KMS-11 (cell line): ENCODE results near the gene AOPEP.

Experiments used
- H2AFZ ChIP-seq: fragments of 200-600 bp; sonication (generic); 2 replicates; pipeline ENCODE4 v1.6.1; 2016; ENCODE audit warnings: antibody characterized with exemption, mixed run types, low read depth
- H3K27ac ChIP-seq: fragments of 200-600 bp; sonication (generic); 2 replicates; pipeline ENCODE4 v1.6.1; 2016; ENCODE audit warnings: mild to moderate bottlenecking, mixed run types
- H3K27me3 ChIP-seq: fragments of 200-600 bp; sonication (generic); 2 replicates; pipeline ENCODE4 v1.6.1; 2017; ENCODE audit warnings: mild to moderate bottlenecking, low read depth, mixed run types, moderate library complexity; ENCODE audit not compliant: insufficient read depth
- H3K36me3 ChIP-seq: fragments of 200-600 bp; sonication (generic); 2 replicates; pipeline ENCODE4 v1.6.1; 2017; ENCODE audit warnings: mild to moderate bottlenecking, mixed run types; ENCODE audit not compliant: insufficient read depth
- H3K4me1 ChIP-seq: fragments of 200-600 bp; sonication (generic); 2 replicates; pipeline ENCODE4 v1.6.1; 2016; ENCODE audit warnings: mild to moderate bottlenecking, low read depth, mixed run types; ENCODE audit not compliant: poor library complexity, severe bottlenecking
- H3K4me2 ChIP-seq: fragments of 200-600 bp; sonication (generic); 2 replicates; pipeline ENCODE4 v1.7.0; 2016; ENCODE audit warnings: mild to moderate bottlenecking, mixed run types
- H3K4me3 ChIP-seq: fragments of 200-600 bp; sonication (generic); IDR thresholded peaks from 2 replicates; pipeline ENCODE4 v1.6.1; 2017; ENCODE audit warnings: low read depth, low read length, mixed read lengths; ENCODE audit not compliant: insufficient read depth
- H3K79me2 ChIP-seq: fragments of 200-600 bp; sonication (generic); 2 replicates; pipeline ENCODE4 v1.6.1; 2016; ENCODE audit warnings: low read depth, mixed run types; ENCODE audit not compliant: insufficient read depth
- H3K9ac ChIP-seq: fragments of 200-600 bp; sonication (generic); 2 replicates; pipeline ENCODE4 v1.6.1; 2016; ENCODE audit warnings: mild to moderate bottlenecking, mixed run types
- H4K20me1 ChIP-seq: fragments of 200-600 bp; sonication (generic); 2 replicates; pipeline ENCODE4 v1.6.1; 2016; ENCODE audit warnings: mild to moderate bottlenecking, mixed run types; ENCODE audit not compliant: insufficient read depth
- TF ChIP-seq, protein P1 (sequence below): fragments of 200-600 bp; sonication (generic); conservative IDR thresholded peaks from 2 replicates; pipeline ENCODE4 v1.6.1; 2017; ENCODE audit warnings: low read depth, mild to moderate bottlenecking, antibody characterized with exemption, low read length, moderate library complexity, mixed read lengths

The AOPEP gene

DNA sequence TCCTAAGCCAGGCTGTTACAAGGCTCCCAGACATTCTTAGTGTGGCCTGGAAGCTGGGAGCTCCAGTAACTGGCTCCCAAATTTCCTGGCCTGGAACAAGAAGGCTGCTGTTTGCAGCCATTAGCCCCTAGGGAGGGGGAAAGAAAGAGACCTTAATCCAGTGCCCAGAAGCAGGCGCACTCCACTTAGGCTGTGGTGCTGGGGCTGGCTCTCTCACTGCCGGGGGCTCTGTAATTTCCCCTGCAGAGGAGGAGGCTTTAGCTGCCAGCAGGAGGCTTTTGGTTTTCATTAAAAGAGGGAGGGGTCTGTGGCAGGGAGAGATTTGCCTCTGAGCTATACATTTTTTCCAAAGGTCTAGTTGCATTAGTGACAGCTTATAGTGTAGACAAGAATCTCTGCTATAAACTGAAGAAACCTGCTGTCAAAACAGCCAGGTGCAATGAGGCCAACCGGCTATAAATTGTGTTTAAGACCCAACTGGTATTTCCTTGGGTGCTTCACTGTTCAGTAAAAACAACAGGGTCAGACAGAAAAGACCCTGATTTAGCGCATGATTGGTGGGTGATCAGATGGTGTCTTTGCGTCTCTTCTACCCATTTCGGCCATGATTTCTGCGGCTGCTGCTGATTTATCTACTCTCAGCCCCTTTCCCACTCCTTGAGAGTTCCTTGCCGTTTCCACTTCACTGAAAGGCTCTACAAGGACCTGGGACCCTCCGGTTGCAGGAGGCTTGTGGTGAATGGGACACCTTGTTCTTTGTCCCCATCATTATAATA, 254.6 kb downstream of the AOPEP start:
- H3K27ac ChIP-seq, result no peak overlapping the region
- no peaks in the 10 kb centered on the region for H4K20me1 ChIP-seq

DNA sequence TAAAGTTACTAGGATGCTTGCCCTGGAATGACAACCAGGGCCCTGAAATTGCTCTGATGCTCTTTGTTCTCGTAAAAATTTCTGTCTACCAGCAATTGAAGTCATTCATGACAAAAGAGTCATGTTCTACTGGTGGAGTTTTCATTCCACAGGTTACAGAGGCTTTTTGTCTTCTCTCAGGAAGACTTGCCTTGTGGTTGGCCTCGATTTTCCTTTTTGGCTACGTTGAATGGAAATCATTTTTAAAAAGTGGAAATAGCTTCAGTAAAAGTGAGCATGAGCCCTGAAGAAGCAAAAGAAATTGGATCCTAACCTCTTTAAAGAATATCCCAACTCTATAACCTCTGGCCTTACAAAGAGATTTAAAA, 255.2 kb downstream of the AOPEP start:
- no peak overlapping the region for H3K4me2 ChIP-seq
- H3K36me3 ChIP-seq, result no peaks in the 10 kb centered on the region
- H3K27ac ChIP-seq, result no peak overlapping the region
- no peaks in the 10 kb centered on the region for H3K27me3 ChIP-seq
- H2AFZ ChIP-seq, result no peak overlapping the region
- no peak overlapping the region for H3K4me3 ChIP-seq
- H3K9ac ChIP-seq, result no peak overlapping the region
- no peaks in the 10 kb centered on the region for H3K4me1 ChIP-seq
- no peaks in the 10 kb centered on the region for H3K79me2 ChIP-seq
- H4K20me1 ChIP-seq, result no peaks in the 10 kb centered on the region
- TF ChIP-seq, protein P1, sequence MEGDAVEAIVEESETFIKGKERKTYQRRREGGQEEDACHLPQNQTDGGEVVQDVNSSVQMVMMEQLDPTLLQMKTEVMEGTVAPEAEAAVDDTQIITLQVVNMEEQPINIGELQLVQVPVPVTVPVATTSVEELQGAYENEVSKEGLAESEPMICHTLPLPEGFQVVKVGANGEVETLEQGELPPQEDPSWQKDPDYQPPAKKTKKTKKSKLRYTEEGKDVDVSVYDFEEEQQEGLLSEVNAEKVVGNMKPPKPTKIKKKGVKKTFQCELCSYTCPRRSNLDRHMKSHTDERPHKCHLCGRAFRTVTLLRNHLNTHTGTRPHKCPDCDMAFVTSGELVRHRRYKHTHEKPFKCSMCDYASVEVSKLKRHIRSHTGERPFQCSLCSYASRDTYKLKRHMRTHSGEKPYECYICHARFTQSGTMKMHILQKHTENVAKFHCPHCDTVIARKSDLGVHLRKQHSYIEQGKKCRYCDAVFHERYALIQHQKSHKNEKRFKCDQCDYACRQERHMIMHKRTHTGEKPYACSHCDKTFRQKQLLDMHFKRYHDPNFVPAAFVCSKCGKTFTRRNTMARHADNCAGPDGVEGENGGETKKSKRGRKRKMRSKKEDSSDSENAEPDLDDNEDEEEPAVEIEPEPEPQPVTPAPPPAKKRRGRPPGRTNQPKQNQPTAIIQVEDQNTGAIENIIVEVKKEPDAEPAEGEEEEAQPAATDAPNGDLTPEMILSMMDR, result no peak

More for the DNA sequence above, 254.6 kb downstream of the AOPEP start:
- no peaks in the 10 kb centered on the region for H3K27me3 ChIP-seq
- no peaks in the 10 kb centered on the region for H3K4me1 ChIP-seq
- H3K79me2 ChIP-seq, result no peaks in the 10 kb centered on the region
- no peaks in the 10 kb centered on the region for H3K36me3 ChIP-seq
- H3K4me3 ChIP-seq, result no peak overlapping the region
- H3K4me2 ChIP-seq, result no peak overlapping the region
- TF ChIP-seq, protein P1, result no peak
- no peak overlapping the region for H3K9ac ChIP-seq
- H2AFZ ChIP-seq, result no peak overlapping the region

DNA sequence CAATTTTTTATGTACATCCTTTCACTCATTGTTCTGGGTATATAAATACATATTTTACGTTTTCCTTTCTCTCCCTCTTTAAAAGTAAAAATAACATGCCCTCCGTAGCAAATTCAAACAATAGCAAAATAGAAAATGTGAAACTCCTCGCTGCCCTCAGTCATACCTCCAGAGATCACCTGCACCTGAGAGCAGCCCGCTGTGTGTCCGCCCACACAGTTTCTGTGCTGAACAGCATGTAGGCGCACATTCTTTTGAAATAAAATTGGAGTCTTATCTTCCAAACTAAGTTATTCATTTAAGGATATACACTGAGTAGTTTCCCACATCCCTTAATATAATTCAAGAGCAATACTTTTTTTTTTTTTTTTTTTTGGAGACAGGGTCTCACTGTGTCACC, 255.7 kb downstream of the AOPEP start:
- Histone ChIP-seq H3K79me2 (no peaks in the 10 kb centered on the region), H3K4me3 (no peak overlapping the region), H3K4me1 (no peaks in the 10 kb centered on the region), H4K20me1 (no peaks in the 10 kb centered on the region), H3K27me3 (no peaks in the 10 kb centered on the region), H2AFZ (no peak overlapping the region), H3K9ac (no peak overlapping the region), H3K27ac (no peak overlapping the region), H3K4me2 (no peak overlapping the region), H3K36me3 (no peaks in the 10 kb centered on the region)
- TF ChIP-seq, protein P1, result no peak

DNA sequence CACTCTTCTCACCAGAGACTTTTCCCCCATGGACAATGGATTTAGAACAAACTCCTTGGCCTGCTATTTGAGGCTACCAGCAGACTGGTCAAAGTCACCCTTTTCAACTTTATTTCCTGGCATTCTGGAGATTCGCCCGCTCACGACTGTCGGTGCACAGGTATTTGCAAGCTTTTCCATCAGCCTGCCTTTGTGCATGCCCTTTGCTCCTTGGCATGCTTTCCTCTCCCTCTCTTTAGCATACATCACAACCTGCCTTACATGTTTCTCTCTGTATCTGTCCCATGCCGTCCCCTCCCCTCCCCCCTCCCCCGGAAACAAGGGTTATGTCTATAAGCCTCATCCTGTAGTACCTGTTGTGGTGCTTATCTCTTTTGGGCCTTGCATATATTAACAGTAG, 257.1 kb downstream of the AOPEP start:
- TF ChIP-seq, protein P1, result no peak
- H3K4me1 ChIP-seq, result no peaks in the 10 kb centered on the region
- no peak overlapping the region for H3K9ac ChIP-seq

More for the DNA sequence above, 257.1 kb downstream of the AOPEP start:
- Histone ChIP-seq H3K79me2 (no peaks in the 10 kb centered on the region), H4K20me1 (no peaks in the 10 kb centered on the region), H3K4me3 (no peak overlapping the region), H3K36me3 (no peaks in the 10 kb centered on the region), H3K27me3 (no peaks in the 10 kb centered on the region), H2AFZ (no peak overlapping the region), H3K27ac (no peak overlapping the region), H3K4me2 (no peak overlapping the region)
